Liver (tissue), 9 donors: ENCODE data around the gene SKOR2. TPM values are rescaled to one million over a fixed set of nuclear protein-coding genes. Genes with fewer than 3 reads are reported as not detected.

Experiments
- DNase-seq: peaks from one replicate; pipeline ENCODE4 v3.0.0-alpha.2; 2017; ENCODE audit warnings: low spot score
- H3K27ac ChIP-seq, 2 donors: one replicate each; pipeline ENCODE4 v1.7.0; 2013; ENCODE audit warnings: inconsistent platforms in 2 of 2, low read length in 2 of 2, control low read depth in 1 of 2, low read depth in 1 of 2, mild to moderate bottlenecking in 1 of 2
- H3K27me3 ChIP-seq, 4 donors: one replicate each; pipeline versions ENCODE4 v1.6.1 to v1.7.0; 2013; ENCODE audit warnings: low read length in 3 of 4, inconsistent platforms in 1 of 4, mild to moderate bottlenecking in 1 of 4, moderate library complexity in 1 of 4; ENCODE audit not compliant: control insufficient read depth in 4 of 4, insufficient read depth in 4 of 4
- H3K36me3 ChIP-seq, 4 donors: one replicate each; pipeline versions ENCODE4 v1.6.1 to v1.7.0; 2013; ENCODE audit warnings: low read length in 3 of 4, mild to moderate bottlenecking in 3 of 4, low read depth in 1 of 4, moderate library complexity in 1 of 4; ENCODE audit not compliant: control insufficient read depth in 4 of 4, insufficient read depth in 3 of 4
- H3K4me1 ChIP-seq, 4 donors: one replicate each; pipeline versions ENCODE4 v1.6.1 to v1.7.0; 2013; ENCODE audit warnings: low read length in 3 of 4, mild to moderate bottlenecking in 3 of 4, moderate library complexity in 1 of 4; ENCODE audit not compliant: control insufficient read depth in 4 of 4, insufficient read depth in 4 of 4
- H3K4me3 ChIP-seq, 3 donors: one replicate each; pipeline versions ENCODE4 v1.6.1 to v1.7.0; 2013; ENCODE audit warnings: low read length in 3 of 3, control low read depth in 1 of 3, low read depth in 1 of 3, mild to moderate bottlenecking in 1 of 3
- H3K9ac ChIP-seq, 2 donors: one replicate each; pipeline ENCODE4 v1.7.0; 2013; ENCODE audit warnings: low read length in 2 of 2, mild to moderate bottlenecking in 2 of 2, moderate library complexity in 2 of 2, control low read depth in 1 of 2, low read depth in 1 of 2
- H3K9me3 ChIP-seq, 4 donors: one replicate each; pipeline versions ENCODE4 v1.6.1 to v1.7.0; 2013; ENCODE audit warnings: low read length in 3 of 4; ENCODE audit not compliant: control insufficient read depth in 4 of 4
- EGR1 ChIP-seq, 2 donors: IDR thresholded peaks; 2 replicates each; pipeline ENCODE4 v1.6.1; 2016 to 2018; ENCODE audit warnings: antibody characterized with exemption in 2 of 2, low read depth in 2 of 2
- FOXA1 ChIP-seq: IDR thresholded peaks from 2 replicates; pipeline ENCODE4 v1.6.1; 2016; ENCODE audit warnings: antibody characterized with exemption
- GABPA ChIP-seq, 2 donors: IDR thresholded peaks in 1 of 2; conservative IDR thresholded peaks in 1 of 2; 2 replicates each; pipeline ENCODE4 v1.6.1; 2016; ENCODE audit warnings: antibody characterized with exemption in 2 of 2, mild to moderate bottlenecking in 1 of 2, moderate library complexity in 1 of 2
- HNF4A ChIP-seq, 2 donors: conservative IDR thresholded peaks; 2 replicates each; pipeline ENCODE4 v1.6.1; 2016; ENCODE audit warnings: antibody characterized with exemption in 2 of 2, mild to moderate bottlenecking in 2 of 2
- HNF4G ChIP-seq: IDR thresholded peaks from 2 replicates; pipeline ENCODE4 v1.6.1; 2016; ENCODE audit warnings: antibody characterized with exemption
- MAX ChIP-seq: IDR thresholded peaks from 2 replicates; pipeline ENCODE4 v1.6.1; 2016; ENCODE audit warnings: antibody characterized with exemption
- NR2F2 ChIP-seq: IDR thresholded peaks from 2 replicates; pipeline ENCODE4 v1.6.1; 2016; ENCODE audit warnings: antibody characterized with exemption
- RAD21 ChIP-seq, 2 donors: IDR thresholded peaks; 2 replicates each; pipeline ENCODE4 v1.6.1; 2016; ENCODE audit warnings: antibody characterized with exemption in 2 of 2, mild to moderate bottlenecking in 2 of 2
- RXRA ChIP-seq, 2 donors: IDR thresholded peaks; 2 replicates each; pipeline ENCODE4 v1.6.1; 2017 to 2018; ENCODE audit warnings: antibody characterized with exemption in 2 of 2, mild to moderate bottlenecking in 1 of 2
- SP1 ChIP-seq: IDR thresholded peaks from 2 replicates; pipeline ENCODE4 v1.6.1; 2018; ENCODE audit warnings: antibody characterized with exemption, mild to moderate bottlenecking
- TAF1 ChIP-seq: conservative IDR thresholded peaks from 2 replicates; pipeline ENCODE4 v1.6.1; 2016; ENCODE audit warnings: antibody characterized with exemption, mild to moderate bottlenecking
- YY1 ChIP-seq: IDR thresholded peaks from 2 replicates; pipeline ENCODE4 v1.6.1; 2016; ENCODE audit warnings: antibody characterized with exemption, mild to moderate bottlenecking
- WGBS: extraction: QIAGEN DNeasy Blood & Tissue Kit; methylation state at CpG from one replicate; pipeline ENCODE4 v1.1.7; 2013; 5-methylcytosine and 5-hydroxymethylcytosine counted together
- polyA plus RNA-seq, 2 donors: library from polyadenylated mRNA; stranded (reverse) in 1 of 2; unstranded in 1 of 2; fragments of 200-250 nt in 1 of 2; fragments of >200 nt in 1 of 2; fragmentation: Nextera tagmentation in 1 of 2; extraction: Ambion mirVana in 1 of 2; gene quantifications; one replicate each; pipeline versions ENCODE4 v1.2.1 to v1.2.3, GENCODE V29; 2013 to 2015
- total RNA-seq, 2 donors: library from RNA; depleted of rRNA; stranded (reverse); fragments of >200 nt; gene quantifications; one replicate each; pipeline ENCODE4 v1.2.3, GENCODE V29; 2014
- TF ChIP-seq, protein P1 (sequence below): IDR thresholded peaks from 2 replicates; pipeline ENCODE4 v1.6.1; 2016; ENCODE audit warnings: antibody characterized with exemption, mild to moderate bottlenecking
- TF ChIP-seq, protein P2 (sequence below): IDR thresholded peaks from 2 replicates; pipeline ENCODE4 v1.6.1; 2016; ENCODE audit warnings: antibody characterized with exemption
- TF ChIP-seq, protein P3 (sequence below): fragments of 150-350 bp; IDR thresholded peaks from 2 replicates; pipeline ENCODE4 v1.5.1; 2017; ENCODE audit warnings: improper control_type of control experiment, low read depth, low read length; ENCODE audit not compliant: missing input control
- donor health status: healthy.
- donor health status: healthy.
- donor health status: healthy.
- donor health status: healthy.
- donor health status: healthy.

Gene SKOR2
- total and polyA plus RNA-seq, 4 donors = not detected

GRCh38 chr18:47264308-47264700 is 12.8 kb upstream of the SKOR2 start (continued):
- TF ChIP-seq, protein P1, sequence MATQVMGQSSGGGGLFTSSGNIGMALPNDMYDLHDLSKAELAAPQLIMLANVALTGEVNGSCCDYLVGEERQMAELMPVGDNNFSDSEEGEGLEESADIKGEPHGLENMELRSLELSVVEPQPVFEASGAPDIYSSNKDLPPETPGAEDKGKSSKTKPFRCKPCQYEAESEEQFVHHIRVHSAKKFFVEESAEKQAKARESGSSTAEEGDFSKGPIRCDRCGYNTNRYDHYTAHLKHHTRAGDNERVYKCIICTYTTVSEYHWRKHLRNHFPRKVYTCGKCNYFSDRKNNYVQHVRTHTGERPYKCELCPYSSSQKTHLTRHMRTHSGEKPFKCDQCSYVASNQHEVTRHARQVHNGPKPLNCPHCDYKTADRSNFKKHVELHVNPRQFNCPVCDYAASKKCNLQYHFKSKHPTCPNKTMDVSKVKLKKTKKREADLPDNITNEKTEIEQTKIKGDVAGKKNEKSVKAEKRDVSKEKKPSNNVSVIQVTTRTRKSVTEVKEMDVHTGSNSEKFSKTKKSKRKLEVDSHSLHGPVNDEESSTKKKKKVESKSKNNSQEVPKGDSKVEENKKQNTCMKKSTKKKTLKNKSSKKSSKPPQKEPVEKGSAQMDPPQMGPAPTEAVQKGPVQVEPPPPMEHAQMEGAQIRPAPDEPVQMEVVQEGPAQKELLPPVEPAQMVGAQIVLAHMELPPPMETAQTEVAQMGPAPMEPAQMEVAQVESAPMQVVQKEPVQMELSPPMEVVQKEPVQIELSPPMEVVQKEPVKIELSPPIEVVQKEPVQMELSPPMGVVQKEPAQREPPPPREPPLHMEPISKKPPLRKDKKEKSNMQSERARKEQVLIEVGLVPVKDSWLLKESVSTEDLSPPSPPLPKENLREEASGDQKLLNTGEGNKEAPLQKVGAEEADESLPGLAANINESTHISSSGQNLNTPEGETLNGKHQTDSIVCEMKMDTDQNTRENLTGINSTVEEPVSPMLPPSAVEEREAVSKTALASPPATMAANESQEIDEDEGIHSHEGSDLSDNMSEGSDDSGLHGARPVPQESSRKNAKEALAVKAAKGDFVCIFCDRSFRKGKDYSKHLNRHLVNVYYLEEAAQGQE = no peak
- no peak for TF ChIP-seq MAX
- no peak for TF ChIP-seq FOXA1
- no peak for TF ChIP-seq HNF4A (conservative IDR thresholded peaks at IDR 0.05)
- no peak for TF ChIP-seq TAF1

DNA sequence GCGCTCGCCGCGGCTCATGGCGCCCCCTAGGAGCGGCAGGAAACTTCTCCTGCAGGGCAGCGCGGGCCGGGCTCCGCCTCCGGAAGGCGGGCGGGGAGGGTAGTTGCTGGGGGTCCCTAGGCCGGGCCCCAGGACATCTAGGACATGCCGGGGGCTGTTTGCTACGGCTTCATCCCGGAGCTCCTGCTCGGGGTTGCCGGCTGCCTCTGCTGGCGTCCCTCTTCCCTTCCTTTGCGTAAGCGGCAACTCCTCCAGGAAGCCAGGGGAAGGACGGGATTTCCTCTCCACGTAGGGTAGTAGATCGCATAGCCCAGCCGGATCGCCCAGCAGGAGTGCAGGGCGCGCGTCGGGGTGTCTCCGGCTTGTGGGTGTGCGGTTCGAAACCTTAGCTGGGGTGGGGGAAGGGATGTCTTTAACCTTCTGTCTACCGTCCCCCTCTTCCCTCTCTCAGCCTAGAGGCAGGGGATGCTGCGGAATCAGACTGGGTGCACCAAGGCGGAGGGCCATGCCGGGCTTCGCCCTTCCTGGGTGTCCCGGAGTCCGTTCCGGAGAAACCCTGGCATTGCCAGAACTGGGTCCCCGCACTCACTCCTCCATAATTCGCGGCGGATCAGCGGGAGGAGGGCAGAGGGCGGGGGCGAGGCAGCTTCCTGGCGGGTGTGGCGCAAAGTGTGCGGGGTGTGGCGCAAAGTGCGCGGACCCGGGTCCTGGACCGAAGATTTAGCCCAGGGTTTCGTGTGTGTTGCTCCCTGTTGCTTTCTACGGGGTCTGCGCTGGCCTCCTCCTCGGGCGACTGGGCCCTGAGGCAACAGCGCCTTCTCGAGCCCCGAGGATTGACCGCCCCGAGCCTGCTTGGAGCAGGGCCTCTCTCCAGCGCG is 12.2 kb upstream of the SKOR2 start:
- Histone ChIP-seq H3K9me3 (peaks cover 0 to 2% (median 0%) of the 10 kb centered on the region in 4 donors), H3K4me3 (peak overlapping the region in 1 of 3 donors; percentile 4), H3K4me1 (peaks cover 0 to 13% (median 10%) of the 10 kb centered on the region in 4 donors), H3K27me3 (peaks cover 3 to 28% (median 25%) of the 10 kb centered on the region in 4 donors), H3K36me3 (no peaks in the 10 kb centered on the region), H3K27ac (no peak overlapping the region), H3K9ac (no peak overlapping the region)
- WGBS = 4% methylated on average over 69 of the region's 69 CpGs
- DNase-seq = no peak
- TF ChIP-seq GABPA (IDR thresholded peaks at IDR 0.05 in 1 of 2, conservative IDR thresholded peaks at IDR 0.05 in 1 of 2) (no peak), NR2F2 (no peak), YY1 (no peak), RAD21 (IDR thresholded peaks at IDR 0.05) (no peak), HNF4G (no peak), RXRA (IDR thresholded peaks at IDR 0.05) (no peak), EGR1 (IDR thresholded peaks at IDR 0.05; ENCODE audit: low read depth in 2 of 2) (no peak), SP1 (no peak), MAX (no peak), TAF1 (no peak)
- TF ChIP-seq, protein P2, sequence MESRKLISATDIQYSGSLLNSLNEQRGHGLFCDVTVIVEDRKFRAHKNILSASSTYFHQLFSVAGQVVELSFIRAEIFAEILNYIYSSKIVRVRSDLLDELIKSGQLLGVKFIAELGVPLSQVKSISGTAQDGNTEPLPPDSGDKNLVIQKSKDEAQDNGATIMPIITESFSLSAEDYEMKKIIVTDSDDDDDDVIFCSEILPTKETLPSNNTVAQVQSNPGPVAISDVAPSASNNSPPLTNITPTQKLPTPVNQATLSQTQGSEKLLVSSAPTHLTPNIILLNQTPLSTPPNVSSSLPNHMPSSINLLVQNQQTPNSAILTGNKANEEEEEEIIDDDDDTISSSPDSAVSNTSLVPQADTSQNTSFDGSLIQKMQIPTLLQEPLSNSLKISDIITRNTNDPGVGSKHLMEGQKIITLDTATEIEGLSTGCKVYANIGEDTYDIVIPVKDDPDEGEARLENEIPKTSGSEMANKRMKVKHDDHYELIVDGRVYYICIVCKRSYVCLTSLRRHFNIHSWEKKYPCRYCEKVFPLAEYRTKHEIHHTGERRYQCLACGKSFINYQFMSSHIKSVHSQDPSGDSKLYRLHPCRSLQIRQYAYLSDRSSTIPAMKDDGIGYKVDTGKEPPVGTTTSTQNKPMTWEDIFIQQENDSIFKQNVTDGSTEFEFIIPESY = no peak
- TF ChIP-seq, protein P1 = no peak
- TF ChIP-seq, protein P3, sequence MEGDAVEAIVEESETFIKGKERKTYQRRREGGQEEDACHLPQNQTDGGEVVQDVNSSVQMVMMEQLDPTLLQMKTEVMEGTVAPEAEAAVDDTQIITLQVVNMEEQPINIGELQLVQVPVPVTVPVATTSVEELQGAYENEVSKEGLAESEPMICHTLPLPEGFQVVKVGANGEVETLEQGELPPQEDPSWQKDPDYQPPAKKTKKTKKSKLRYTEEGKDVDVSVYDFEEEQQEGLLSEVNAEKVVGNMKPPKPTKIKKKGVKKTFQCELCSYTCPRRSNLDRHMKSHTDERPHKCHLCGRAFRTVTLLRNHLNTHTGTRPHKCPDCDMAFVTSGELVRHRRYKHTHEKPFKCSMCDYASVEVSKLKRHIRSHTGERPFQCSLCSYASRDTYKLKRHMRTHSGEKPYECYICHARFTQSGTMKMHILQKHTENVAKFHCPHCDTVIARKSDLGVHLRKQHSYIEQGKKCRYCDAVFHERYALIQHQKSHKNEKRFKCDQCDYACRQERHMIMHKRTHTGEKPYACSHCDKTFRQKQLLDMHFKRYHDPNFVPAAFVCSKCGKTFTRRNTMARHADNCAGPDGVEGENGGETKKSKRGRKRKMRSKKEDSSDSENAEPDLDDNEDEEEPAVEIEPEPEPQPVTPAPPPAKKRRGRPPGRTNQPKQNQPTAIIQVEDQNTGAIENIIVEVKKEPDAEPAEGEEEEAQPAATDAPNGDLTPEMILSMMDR = no peak
